DMS114 treated with DMSO at 0.1 percent for 48 hours (cell line): ENCODE measurements around the gene TRIM50.
A peak's percentile ranks its signal among the peaks of the same experiment; 100 is the strongest.
"Not testable (repeated sequence)": the region's sequence is repeated elsewhere in the genome, so short reads cannot be mapped to it uniquely, and the experiment has no call there.

ENCODE experiments used
- DNase-seq: peaks from one replicate; lab custom pipeline; 2025; ENCODE audit not compliant: unreplicated experiment; lab: John Stamatoyannopoulos, UW

TRIM50 gene

GRCh38 chr7:73316521-73316920 is 11.4 kb downstream of the TRIM50 start:
- DNase-seq = no peak

GRCh38 chr7:73314271-73314670 is 13.6 kb downstream of the TRIM50 start:
- no peak for DNase-seq

GRCh38 chr7:73313521-73313906 is 14.4 kb downstream of the TRIM50 start:
- DNase-seq = no peak

- DNase-seq = no peak
These were observed 14.9 kb downstream of the TRIM50 start for GRCh38 chr7:73312831-73313520.

- not testable (repeated sequence) for DNase-seq
These were observed 16.5 kb downstream of the TRIM50 start for GRCh38 chr7:73311421-73311820.

GRCh38 chr7:73308665-73309214 is 19.1 kb downstream of the TRIM50 start, which contains the start of gene NSUN5:
NSUN5 (minus strand) TSS chr7:73308826; CDS start chr7:73308790, 36 bp downstream.
- DNase-seq = peak; percentile 50

GRCh38 chr7:73308074-73308664 is 19.7 kb downstream of the TRIM50 start:
- no peak for DNase-seq

GRCh38 chr7:73307436-73307835 is 20.4 kb downstream of the TRIM50 start:
- DNase-seq = no peak

GRCh38 chr7:73304612-73305387 is 23.1 kb downstream of the TRIM50 start:
- not testable (repeated sequence) for DNase-seq

- no peak for DNase-seq
These were observed 23.8 kb downstream of the TRIM50 start for GRCh38 chr7:73304071-73304470.

- DNase-seq = no peak
These were observed 24.3 kb downstream of the TRIM50 start for GRCh38 chr7:73303546-73303945.

GRCh38 chr7:73302846-73303245 is 25.0 kb downstream of the TRIM50 start:
- DNase-seq = not testable (repeated sequence)

GRCh38 chr7:73301108-73301507 is 26.8 kb downstream of the TRIM50 start:
- not testable (repeated sequence) for DNase-seq

GRCh38 chr7:73299812-73300211 is 28.1 kb downstream of the TRIM50 start:
- DNase-seq = not testable (repeated sequence)

- DNase-seq = not testable (repeated sequence)
These were observed 30.2 kb downstream of the TRIM50 start for GRCh38 chr7:73297706-73298105.

- not testable (repeated sequence) for DNase-seq
These were observed 30.6 kb downstream of the TRIM50 start for GRCh38 chr7:73297235-73297634.

- DNase-seq = not testable (repeated sequence)
These were observed 50.7 kb downstream of the TRIM50 start for GRCh38 chr7:73277210-73277609.

GRCh38 chr7:73267813-73268212 is 60.1 kb downstream of the TRIM50 start:
- not testable (repeated sequence) for DNase-seq

GRCh38 chr7:73266719-73267368 is 61.0 kb downstream of the TRIM50 start:
- not testable (repeated sequence) for DNase-seq
